Nephron (organoid): Measurements from ENCODE around the gene TNXB.
"Not testable (repeated sequence)": the region's sequence is repeated elsewhere in the genome, so short reads cannot be mapped to it uniquely, and the experiment has no call there.

Source experiments
- H3K27ac Mint-ChIP-seq, 3 experiments: 2 replicates each; pipeline ENCODE4 v1.8.0; 2020; ENCODE audit warnings: mixed read lengths in 3 of 3, mild to moderate bottlenecking in 2 of 3, moderate library complexity in 1 of 3
- H3K27me3 Mint-ChIP-seq: 2 replicates; pipeline ENCODE4 v1.8.0; 2021; ENCODE audit warnings: low read depth, mild to moderate bottlenecking, moderate library complexity, mixed read lengths
- H3K36me3 Mint-ChIP-seq: 2 replicates; pipeline ENCODE4 v1.8.0; 2020; ENCODE audit warnings: low read depth, mixed read lengths
- H3K4me1 Mint-ChIP-seq: 2 replicates; pipeline ENCODE4 v1.8.0; 2020; ENCODE audit warnings: mixed read lengths
- H3K4me3 Mint-ChIP-seq, 3 experiments: 2 replicates each; pipeline ENCODE4 v1.8.0; 2020; ENCODE audit warnings: mild to moderate bottlenecking in 3 of 3, mixed read lengths in 3 of 3, moderate library complexity in 2 of 3
- H3K9me3 Mint-ChIP-seq: 2 replicates; pipeline ENCODE4 v1.8.0; 2020; ENCODE audit warnings: mixed read lengths
- TF ChIP-seq, protein P1 (sequence below), 3 experiments: fragments of 200-600 bp; sonication (generic); IDR thresholded peaks; one replicate each; pipeline ENCODE4 v1.5.0; 2021; ENCODE audit warnings: antibody characterized with exemption in 3 of 3; ENCODE audit not compliant: unreplicated experiment in 3 of 3

Gene TNXB

DNA sequence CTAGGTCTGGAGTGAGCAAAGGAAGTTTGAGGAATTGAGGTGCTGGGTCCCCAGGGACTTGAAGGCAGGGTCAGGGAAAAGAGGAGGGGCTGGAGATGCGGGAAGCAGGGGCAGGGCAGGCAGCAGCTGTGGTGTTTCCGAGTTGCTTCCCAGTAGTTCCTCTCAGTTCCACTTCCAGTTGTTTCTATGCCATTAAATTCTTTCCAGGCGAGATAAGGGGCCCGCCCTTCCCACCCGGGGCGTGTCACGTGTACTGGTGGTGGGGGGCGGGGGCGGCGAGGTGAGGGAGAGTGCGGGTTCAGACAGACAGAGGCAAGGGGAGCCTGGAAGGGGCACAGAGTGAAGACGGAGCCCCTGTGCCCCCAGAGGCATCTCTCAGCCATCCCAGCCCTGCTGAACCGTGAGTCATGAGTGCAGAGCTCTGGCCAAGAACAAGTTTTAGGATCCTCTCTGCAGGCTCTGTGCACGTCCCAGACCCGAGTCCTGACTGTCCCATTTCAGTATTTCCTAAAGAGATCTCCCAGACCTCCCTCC is 977 bp downstream of the TNXB start:
- peaks cover 3% of the 10 kb centered on the region for H3K36me3 Mint-ChIP-seq
- H3K9me3 Mint-ChIP-seq: no peaks in the 10 kb centered on the region
- H3K4me1 Mint-ChIP-seq: peaks cover 62% of the 10 kb centered on the region
- H3K27me3 Mint-ChIP-seq: peaks cover 25% of the 10 kb centered on the region
- H3K4me3 Mint-ChIP-seq: peak overlapping the region; percentile 8 to 64 (median 21)
- peak overlapping the region in 2 of 3 experiments; percentile 52 to 57 for H3K27ac Mint-ChIP-seq
- TF ChIP-seq, protein P1, sequence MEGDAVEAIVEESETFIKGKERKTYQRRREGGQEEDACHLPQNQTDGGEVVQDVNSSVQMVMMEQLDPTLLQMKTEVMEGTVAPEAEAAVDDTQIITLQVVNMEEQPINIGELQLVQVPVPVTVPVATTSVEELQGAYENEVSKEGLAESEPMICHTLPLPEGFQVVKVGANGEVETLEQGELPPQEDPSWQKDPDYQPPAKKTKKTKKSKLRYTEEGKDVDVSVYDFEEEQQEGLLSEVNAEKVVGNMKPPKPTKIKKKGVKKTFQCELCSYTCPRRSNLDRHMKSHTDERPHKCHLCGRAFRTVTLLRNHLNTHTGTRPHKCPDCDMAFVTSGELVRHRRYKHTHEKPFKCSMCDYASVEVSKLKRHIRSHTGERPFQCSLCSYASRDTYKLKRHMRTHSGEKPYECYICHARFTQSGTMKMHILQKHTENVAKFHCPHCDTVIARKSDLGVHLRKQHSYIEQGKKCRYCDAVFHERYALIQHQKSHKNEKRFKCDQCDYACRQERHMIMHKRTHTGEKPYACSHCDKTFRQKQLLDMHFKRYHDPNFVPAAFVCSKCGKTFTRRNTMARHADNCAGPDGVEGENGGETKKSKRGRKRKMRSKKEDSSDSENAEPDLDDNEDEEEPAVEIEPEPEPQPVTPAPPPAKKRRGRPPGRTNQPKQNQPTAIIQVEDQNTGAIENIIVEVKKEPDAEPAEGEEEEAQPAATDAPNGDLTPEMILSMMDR (IDR thresholded peaks at IDR 0.05; ENCODE audit: unreplicated experiment in 3 of 3): no peak

DNA sequence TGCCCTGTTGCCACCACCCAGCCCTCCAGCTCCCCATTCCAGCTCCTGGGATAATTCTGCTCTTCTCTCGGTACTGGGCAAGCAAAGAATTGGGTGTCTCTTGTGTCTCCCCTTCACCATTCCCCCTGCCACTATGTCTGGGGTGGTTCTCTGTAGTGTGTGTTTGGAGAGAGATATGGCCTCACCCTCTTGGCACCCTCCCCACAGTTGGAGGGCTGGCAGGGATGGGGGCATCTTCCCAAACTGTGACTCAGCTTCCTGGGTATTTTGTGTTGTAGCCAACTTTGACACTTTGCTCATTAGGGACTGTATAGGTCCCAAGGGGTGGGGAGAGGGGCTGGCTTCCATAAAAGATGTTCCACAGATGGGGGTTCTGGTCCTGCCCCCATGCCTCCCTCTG is 1.7 kb downstream of the TNXB start:
- Mint-ChIP-seq H3K4me3 (peak overlapping the region in 1 of 3 experiments; percentile 8), H3K36me3 (no peaks in the 10 kb centered on the region), H3K4me1 (peaks cover 55% of the 10 kb centered on the region), H3K27ac (peak overlapping the region in 1 of 3 experiments; percentile 57), H3K9me3 (no peaks in the 10 kb centered on the region), H3K27me3 (peaks cover 25% of the 10 kb centered on the region)
- TF ChIP-seq, protein P1 (IDR thresholded peaks at IDR 0.05; ENCODE audit: unreplicated experiment in 3 of 3): no peak

DNA sequence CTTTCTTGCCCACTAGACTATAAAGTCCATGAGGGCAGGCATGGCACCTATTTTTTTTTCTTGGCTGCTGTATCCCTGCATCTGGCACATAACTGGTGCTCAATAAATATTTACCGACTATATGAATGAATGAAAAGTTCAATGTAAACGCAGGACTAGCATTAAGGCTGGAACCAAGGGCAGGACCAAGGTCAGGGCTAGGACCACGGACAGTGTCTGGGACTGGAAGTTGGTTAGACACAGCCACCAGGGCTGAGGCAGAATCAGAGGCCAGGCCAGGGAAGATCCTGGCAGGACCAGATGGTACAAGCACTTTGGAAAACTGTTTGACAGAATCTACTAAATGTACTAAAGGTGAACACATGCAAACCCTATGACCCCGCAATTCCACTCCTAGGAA is 3.7 kb downstream of the TNXB start:
- Mint-ChIP-seq H3K36me3 (no peaks in the 10 kb centered on the region), H3K4me1 (peaks cover 37% of the 10 kb centered on the region), H3K27me3 (peaks cover 28% of the 10 kb centered on the region), H3K4me3 (no peak overlapping the region), H3K27ac (peak overlapping the region in 1 of 3 experiments; percentile 50), H3K9me3 (no peaks in the 10 kb centered on the region)
- TF ChIP-seq, protein P1 (IDR thresholded peaks at IDR 0.05; ENCODE audit: unreplicated experiment in 3 of 3): no peak

DNA sequence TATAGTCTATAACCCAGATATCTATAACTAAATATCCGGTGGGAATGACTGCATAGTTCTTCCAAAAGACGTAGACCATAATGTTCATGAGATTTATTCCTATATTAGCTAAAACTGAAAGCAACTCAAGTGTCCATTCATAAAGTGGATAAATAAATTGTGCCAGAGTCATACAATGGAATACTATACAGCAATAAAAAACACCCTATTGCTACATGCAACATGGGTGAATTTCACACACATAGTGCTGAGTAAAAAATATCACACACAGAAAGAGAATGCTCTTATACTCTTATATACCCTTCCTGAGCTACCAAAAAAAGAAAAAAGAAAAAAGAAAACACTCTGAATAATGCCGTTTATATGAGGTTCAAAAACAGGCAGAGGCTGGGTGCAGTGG is 6.9 kb downstream of the TNXB start:
- Mint-ChIP-seq H3K4me1 (peaks cover 11% of the 10 kb centered on the region), H3K36me3 (no peaks in the 10 kb centered on the region), H3K9me3 (no peaks in the 10 kb centered on the region), H3K27ac (no peak overlapping the region), H3K4me3 (no peak overlapping the region), H3K27me3 (peaks cover 20% of the 10 kb centered on the region)
- TF ChIP-seq, protein P1 (IDR thresholded peaks at IDR 0.05; ENCODE audit: unreplicated experiment in 3 of 3): no peak

DNA sequence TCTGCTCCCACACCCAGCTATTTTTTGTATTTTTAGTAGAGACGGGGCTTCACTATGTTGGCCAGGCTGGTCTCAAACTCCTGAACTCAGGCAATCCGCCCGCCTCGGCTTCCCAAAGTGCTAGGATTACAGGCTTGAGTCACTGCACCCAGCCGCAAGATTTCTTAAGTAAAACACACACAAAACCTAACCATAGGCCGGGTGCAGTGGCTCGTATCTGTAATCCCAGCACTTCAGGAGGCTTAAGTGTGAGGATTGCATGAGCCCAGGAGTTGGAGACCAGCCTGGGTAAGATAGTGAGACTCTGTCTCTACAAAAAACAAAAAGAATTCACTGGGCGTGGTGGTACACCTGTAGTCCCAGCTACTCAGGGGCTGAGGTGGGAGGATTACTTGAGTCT is 8.9 kb downstream of the TNXB start:
- peaks cover 17% of the 10 kb centered on the region for H3K27me3 Mint-ChIP-seq
- H3K9me3 Mint-ChIP-seq, H3K36me3 Mint-ChIP-seq, H3K4me3 Mint-ChIP-seq, H3K27ac Mint-ChIP-seq, H3K4me1 Mint-ChIP-seq: not testable (repeated sequence)

DNA sequence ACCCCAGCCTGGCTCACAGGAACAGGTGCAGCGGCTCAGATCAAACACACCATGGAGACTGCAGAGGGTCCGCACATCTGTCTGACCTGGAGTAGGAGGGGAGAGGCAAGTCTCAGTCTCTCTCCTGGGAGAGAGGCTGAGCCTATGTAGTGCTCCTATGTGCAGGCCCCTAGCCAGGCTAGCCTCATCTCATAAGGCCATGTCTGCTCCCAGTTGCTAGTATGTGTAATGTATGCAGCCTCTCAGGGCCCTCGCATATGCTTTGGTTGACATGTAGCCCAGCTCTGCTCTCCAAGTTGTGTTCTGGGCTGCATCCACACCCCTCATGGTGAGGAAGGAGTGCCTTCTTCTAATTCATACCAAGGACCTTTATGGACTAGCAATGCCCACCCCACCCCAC is 11.8 kb downstream of the TNXB start:
- Mint-ChIP-seq H3K36me3 (no peaks in the 10 kb centered on the region), H3K4me3 (no peak overlapping the region), H3K27ac (no peak overlapping the region), H3K4me1 (peaks cover 17% of the 10 kb centered on the region), H3K9me3 (no peaks in the 10 kb centered on the region), H3K27me3 (peaks cover 9% of the 10 kb centered on the region)
- TF ChIP-seq, protein P1 (IDR thresholded peaks at IDR 0.05; ENCODE audit: unreplicated experiment in 3 of 3): no peak
